Uterus (tissue), 4 donors: ENCODE results near the gene ANKRD2. TPM values are rescaled to one million over a fixed set of nuclear protein-coding genes. Genes with fewer than 3 reads are reported as not detected.

ENCODE experiments used
- DNase-seq, 2 donors: peaks; one replicate each; pipeline ENCODE4 v3.0.0-alpha.2; 2019 to 2020
- H3K27ac ChIP-seq, 2 donors: fragments of 200-600 bp; sonication (generic); 1 replicate in 1 of 2; 2 replicates in 1 of 2; pipeline ENCODE4 v1.5.1; 2016 to 2018
- H3K27me3 ChIP-seq, 2 donors: fragments of 200-600 bp; sonication (generic); one replicate each; pipeline ENCODE4 v1.5.1; 2018 to 2019; ENCODE audit warnings: control low read depth in 1 of 2
- H3K36me3 ChIP-seq, 2 donors: fragments of 200-600 bp; sonication (generic); one replicate each; pipeline ENCODE4 v1.5.1; 2019; ENCODE audit warnings: control low read depth in 1 of 2
- H3K4me1 ChIP-seq, 2 donors: fragments of 200-600 bp; sonication (generic); one replicate each; pipeline ENCODE4 v1.5.1; 2018 to 2019; ENCODE audit warnings: control low read depth in 1 of 2
- H3K4me3 ChIP-seq, 2 donors: fragments of 200-600 bp; sonication (generic); 1 replicate in 1 of 2; 2 replicates in 1 of 2; pipeline ENCODE4 v1.5.1; 2018 to 2019; ENCODE audit warnings: mild to moderate bottlenecking in 1 of 2
- H3K9me3 ChIP-seq, 2 donors: fragments of 200-600 bp; sonication (generic); one replicate each; pipeline ENCODE4 v1.5.1; 2019; ENCODE audit warnings: control low read depth in 1 of 2
- CTCF ChIP-seq, 4 experiments: fragments of 200-600 bp in 2 of 4; fragments of 450-650 bp in 2 of 4; sonication (generic) in 2 of 4; IDR thresholded peaks; one replicate each; pipeline ENCODE4 v1.5.1; 2016 to 2019; ENCODE audit warnings: antibody characterized with exemption in 4 of 4, mild to moderate bottlenecking in 2 of 4, moderate library complexity in 1 of 4
- POLR2A ChIP-seq, 2 donors: fragments of 450-650 bp; IDR thresholded peaks; one replicate each; pipeline ENCODE4 v1.6.1; 2016; ENCODE audit warnings: antibody characterized with exemption in 2 of 2, mild to moderate bottlenecking in 1 of 2, moderate library complexity in 1 of 2
- intact Hi-C: fragments of 100-400 bp; cut with DNase I; formaldehyde crosslinking; loops from one replicate; pipeline ENCODE4 v1.15.1; 2023; ENCODE audit warnings: low total_unique reads
- total RNA-seq, 4 donors: library from RNA; depleted of rRNA in 3 of 4; stranded (reverse); fragments of >200 nt in 3 of 4; gene quantifications; one replicate each; pipeline versions ENCODE4 v1.1.0 to v1.2.4, GENCODE V29; 2014 to 2023
- donor health status: DM: yes; HTN: yes; CAD: no.

Gene ANKRD2
- total RNA-seq, 4 donors from 2014 or later = 0.43 to 0.48 TPM; not detected in 2

DNA sequence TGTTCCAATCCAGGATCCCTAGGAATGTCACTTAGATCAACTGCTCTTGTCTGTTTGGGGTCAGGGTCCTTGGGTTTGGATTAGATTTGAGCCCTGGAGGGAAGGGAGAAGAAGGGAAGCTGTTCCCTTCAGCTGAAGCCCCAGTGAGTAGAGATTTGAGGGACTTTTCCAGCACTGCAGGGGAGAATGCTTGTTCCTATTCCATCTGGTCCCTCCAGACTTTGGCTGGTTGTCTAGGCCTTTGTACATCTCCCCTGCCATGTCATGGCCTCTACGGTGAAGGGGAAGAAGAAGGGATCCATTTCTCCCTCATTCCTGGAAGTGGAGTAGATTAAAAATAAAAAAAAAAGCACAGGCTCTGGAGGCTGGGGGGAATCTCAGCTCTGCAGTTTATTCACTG is 28.0 kb downstream of the ANKRD2 start:
- no peaks in the 10 kb centered on the region for H3K36me3 ChIP-seq
- H3K9me3 ChIP-seq = no peaks in the 10 kb centered on the region
- TF ChIP-seq CTCF (IDR thresholded peaks at IDR 0.05) (no peak), POLR2A (IDR thresholded peaks at IDR 0.05) (no peak)
- no peak for DNase-seq
- H3K27me3 ChIP-seq = no peaks in the 10 kb centered on the region
- no peak overlapping the region for H3K27ac ChIP-seq
- peaks cover 0 to 15% of the 10 kb centered on the region in 2 donors for H3K4me1 ChIP-seq
- no peak overlapping the region for H3K4me3 ChIP-seq
- intact Hi-C loops = no loop called here

DNA sequence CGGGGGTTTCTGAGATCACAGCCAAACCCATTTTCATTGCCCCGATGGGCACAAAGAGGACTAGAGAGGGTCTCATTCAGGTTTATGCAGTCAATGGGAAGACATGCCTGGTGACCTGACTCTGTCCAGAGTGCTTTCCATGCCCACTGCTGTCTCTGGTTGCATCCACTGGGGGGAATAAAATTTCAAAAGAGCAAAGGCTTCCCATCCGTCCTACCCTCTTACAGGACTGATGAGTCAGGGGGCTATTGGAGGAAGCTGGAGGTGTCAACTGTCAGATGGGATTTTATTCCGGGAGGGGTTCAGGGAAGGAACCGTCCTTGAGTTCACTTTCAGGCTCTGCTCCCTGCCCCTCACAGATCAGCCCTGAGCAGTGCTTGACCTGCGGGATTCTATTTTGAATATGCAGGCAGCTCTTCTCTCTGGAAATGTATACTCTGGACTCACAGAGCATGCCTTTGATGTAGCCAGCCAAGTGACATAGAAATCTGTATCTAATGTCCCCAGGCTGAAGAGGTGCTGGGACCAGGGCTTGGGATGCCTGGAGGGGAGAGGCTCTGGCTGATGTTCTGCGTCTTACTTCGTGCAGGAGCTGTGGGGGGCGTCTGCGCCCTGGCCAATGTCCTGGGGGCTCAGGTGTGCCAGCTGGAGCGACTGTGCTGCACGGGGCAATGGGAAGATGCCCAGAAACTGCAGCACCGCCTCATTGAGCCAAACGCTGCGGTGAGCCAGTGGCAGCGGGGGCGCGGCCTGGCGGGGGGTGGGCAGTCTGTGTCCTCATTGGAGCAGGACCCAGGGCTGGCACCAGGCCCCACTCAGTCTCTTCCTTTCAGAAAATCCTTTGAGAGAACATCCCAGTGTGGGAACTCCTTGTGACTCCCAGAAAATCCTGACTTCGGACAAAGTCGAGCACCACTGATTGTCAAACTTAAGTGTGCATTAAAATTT is 29.0 kb downstream of the ANKRD2 start:
- Histone ChIP-seq H3K36me3 (no peaks in the 10 kb centered on the region), H3K27ac (no peak overlapping the region), H3K4me3 (no peak overlapping the region), H3K4me1 (peaks cover 0 to 8% of the 10 kb centered on the region in 2 donors), H3K27me3 (no peaks in the 10 kb centered on the region), H3K9me3 (no peaks in the 10 kb centered on the region)
- DNase-seq = no peak
- intact Hi-C loops = no loop called here
- TF ChIP-seq CTCF (IDR thresholded peaks at IDR 0.05) (no peak), POLR2A (IDR thresholded peaks at IDR 0.05) (no peak)

- Histone ChIP-seq H3K27ac (no peak overlapping the region), H3K4me3 (no peak overlapping the region), H3K36me3 (no peaks in the 10 kb centered on the region), H3K9me3 (no peaks in the 10 kb centered on the region), H3K4me1 (no peaks in the 10 kb centered on the region), H3K27me3 (no peaks in the 10 kb centered on the region)
- intact Hi-C loops = no loop called here
- TF ChIP-seq POLR2A (IDR thresholded peaks at IDR 0.05) (no peak), CTCF (IDR thresholded peaks at IDR 0.05) (no peak)
- no peak for DNase-seq
Observed at GRCh38 chr10:97607095-97607636, 34.6 kb downstream of the ANKRD2 start.

DNA sequence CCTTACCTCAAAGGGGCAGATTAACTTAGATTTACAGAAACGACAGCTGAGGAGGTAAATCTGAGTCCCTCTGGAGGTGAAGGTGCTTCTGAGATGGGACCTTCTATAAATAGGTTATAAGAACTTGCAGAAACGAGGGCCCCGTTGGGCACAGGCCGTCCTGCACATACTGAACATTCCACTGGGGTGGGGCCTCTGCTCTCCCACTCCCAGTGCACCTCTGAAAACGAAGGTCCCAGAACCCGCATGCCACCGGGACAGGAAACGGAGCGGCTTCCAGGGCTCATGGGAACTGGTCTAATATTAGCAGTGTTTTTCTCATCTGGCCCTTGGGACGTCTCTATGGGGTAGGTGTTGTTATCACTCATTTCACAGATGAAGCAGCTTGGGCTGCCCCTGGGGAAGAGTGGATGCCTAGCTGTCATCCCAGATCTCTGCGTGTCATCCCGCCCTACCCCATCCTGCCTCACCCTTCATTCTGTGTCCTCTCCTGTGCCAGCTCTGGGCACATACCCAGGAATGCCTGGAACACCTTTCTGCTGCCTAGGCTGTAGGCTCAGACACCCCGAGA is 36.5 kb downstream of the ANKRD2 start:
- intact Hi-C loops = no loop called here
- TF ChIP-seq POLR2A (IDR thresholded peaks at IDR 0.05) (no peak), CTCF (IDR thresholded peaks at IDR 0.05) (no peak)
- no peak overlapping the region for H3K27ac ChIP-seq

DNA sequence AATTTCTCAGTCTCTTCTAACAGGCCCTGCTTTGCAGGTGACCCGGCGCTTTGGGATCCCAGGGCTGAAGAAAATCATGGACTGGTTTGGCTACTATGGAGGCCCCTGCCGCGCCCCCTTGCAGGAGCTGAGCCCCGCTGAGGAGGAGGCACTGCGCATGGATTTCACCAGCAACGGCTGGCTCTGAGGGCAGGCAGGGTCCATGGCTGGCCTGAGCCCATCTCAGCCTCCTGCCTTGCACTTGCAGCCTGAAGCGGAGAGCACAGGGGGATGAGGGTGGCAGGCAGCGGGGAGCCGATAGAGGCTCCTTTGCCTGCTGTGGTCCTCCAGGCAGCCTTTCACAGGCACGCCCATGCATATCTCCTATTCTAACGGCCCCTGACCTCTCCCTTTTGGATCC is 38.9 kb downstream of the ANKRD2 start:
- intact Hi-C loops = no loop called here
- no peak for DNase-seq

More for the DNA sequence above, 36.5 kb downstream of the ANKRD2 start:
- H3K4me3 ChIP-seq = no peak overlapping the region
- H3K4me1 ChIP-seq = no peaks in the 10 kb centered on the region
- H3K27me3 ChIP-seq = no peaks in the 10 kb centered on the region
- no peaks in the 10 kb centered on the region for H3K9me3 ChIP-seq
- no peaks in the 10 kb centered on the region for H3K36me3 ChIP-seq
- DNase-seq = no peak

More for the DNA sequence above, 38.9 kb downstream of the ANKRD2 start:
- H3K4me3 ChIP-seq = no peak overlapping the region
- TF ChIP-seq POLR2A (IDR thresholded peaks at IDR 0.05) (no peak), CTCF (IDR thresholded peaks at IDR 0.05) (no peak)
- no peaks in the 10 kb centered on the region for H3K27me3 ChIP-seq
- no peaks in the 10 kb centered on the region for H3K36me3 ChIP-seq
- H3K27ac ChIP-seq = no peak overlapping the region
- no peaks in the 10 kb centered on the region for H3K9me3 ChIP-seq
- no peaks in the 10 kb centered on the region for H3K4me1 ChIP-seq
